Glutamatergic neuron (in vitro differentiated cells): ENCODE data around the gene NUTF2. TPM values are rescaled to one million over a fixed set of nuclear protein-coding genes. Genes with fewer than 3 reads are reported as not detected.

ENCODE experiments used
- DNase-seq: peaks from one replicate; pipeline ENCODE4 v3.0.0; 2022
- H3K27ac Mint-ChIP-seq: one replicate; pipeline ENCODE4 v1.8.0; 2020; ENCODE audit warnings: mild to moderate bottlenecking, mixed read lengths, inconsistent platforms; ENCODE audit not compliant: unreplicated experiment
- H3K27me3 Mint-ChIP-seq: one replicate; pipeline ENCODE4 v1.8.0; 2020; ENCODE audit warnings: mild to moderate bottlenecking, moderate library complexity, mixed read lengths, inconsistent platforms; ENCODE audit not compliant: unreplicated experiment
- H3K36me3 Mint-ChIP-seq: one replicate; pipeline ENCODE4 v1.8.0; 2020; ENCODE audit warnings: mild to moderate bottlenecking, mixed read lengths, inconsistent platforms; ENCODE audit not compliant: unreplicated experiment
- H3K4me1 Mint-ChIP-seq: one replicate; pipeline ENCODE4 v1.8.0; 2020; ENCODE audit warnings: mild to moderate bottlenecking, low read depth, mixed read lengths, inconsistent platforms; ENCODE audit not compliant: unreplicated experiment
- H3K4me3 Mint-ChIP-seq: one replicate; pipeline ENCODE4 v1.8.0; 2020; ENCODE audit warnings: mild to moderate bottlenecking, mixed read lengths, inconsistent platforms; ENCODE audit not compliant: unreplicated experiment
- H3K9me3 Mint-ChIP-seq: one replicate; pipeline ENCODE4 v1.8.0; 2020; ENCODE audit warnings: mild to moderate bottlenecking, moderate library complexity, mixed read lengths, inconsistent platforms; ENCODE audit not compliant: unreplicated experiment
- CTCF ChIP-seq: fragments of 200-600 bp; sonication (generic); IDR thresholded peaks from one replicate; pipeline ENCODE4 v1.5.0; 2021; ENCODE audit not compliant: partially characterized antibody, unreplicated experiment
- total RNA-seq: library from RNA; stranded (reverse); fragmentation: NEBNext Ultra II Directional; extraction: Animal tissue kit (Norgen Biotek cat#: 25700); gene quantifications from one replicate; pipeline ENCODE4 v1.2.1, GENCODE V29; 2021; ENCODE audit not compliant: unreplicated experiment

Gene NUTF2
- total RNA-seq, 1 donor from 2014 or later = 196 TPM

- no peak for TF ChIP-seq CTCF
- Mint-ChIP-seq H3K27ac (peak within 1 kb of the TSS; percentile 96), H3K4me3 (peak within 1 kb of the TSS; percentile 97)
Observed at GRCh38 chr16:67847064-67847861, 530 bp downstream of the NUTF2 start, which contains the start of gene CENPT. TSS of gene CENPT (minus strand) at chr16:67847693. CDS start at chr16:67833859, 13,834 bp downstream.

GRCh38 chr16:67848118-67848517 is 1.4 kb downstream of the NUTF2 start:
- DNase-seq = no peak
- H3K9me3 Mint-ChIP-seq = peaks cover 11% of the 10 kb centered on the region
- H3K4me3 Mint-ChIP-seq = peak overlapping the region; percentile 97
- no peaks in the 10 kb centered on the region for H3K27me3 Mint-ChIP-seq
- H3K36me3 Mint-ChIP-seq = no peaks in the 10 kb centered on the region
- no peak for TF ChIP-seq CTCF
- H3K4me1 Mint-ChIP-seq = peaks cover 31% of the 10 kb centered on the region
- peak overlapping the region; percentile 96 for H3K27ac Mint-ChIP-seq

More at GRCh38 chr16:67847064-67847861, 530 bp downstream of the NUTF2 start, which contains the start of gene CENPT:
- Mint-ChIP-seq H3K9me3 (peaks cover 15% of the 10 kb centered on the region), H3K27me3 (no peaks in the 10 kb centered on the region), H3K36me3 (no peaks in the 10 kb centered on the region), H3K4me1 (peaks cover 32% of the 10 kb centered on the region)
- peak; percentile 38 for DNase-seq

- Mint-ChIP-seq H3K4me3 (no peak overlapping the region), H3K27ac (no peak overlapping the region), H3K36me3 (no peaks in the 10 kb centered on the region), H3K4me1 (peaks cover 14% of the 10 kb centered on the region), H3K9me3 (no peaks in the 10 kb centered on the region), H3K27me3 (peaks cover 4% of the 10 kb centered on the region)
- no peak for TF ChIP-seq CTCF
- DNase-seq = no peak
Observed at GRCh38 chr16:67853670-67854069, 6.9 kb downstream of the NUTF2 start.

- DNase-seq = no peak
- H3K4me1 Mint-ChIP-seq = peaks cover 12% of the 10 kb centered on the region
Observed at GRCh38 chr16:67855789-67856188, 9.1 kb downstream of the NUTF2 start.

More at GRCh38 chr16:67855789-67856188, 9.1 kb downstream of the NUTF2 start:
- Mint-ChIP-seq H3K9me3 (no peaks in the 10 kb centered on the region), H3K4me3 (no peak overlapping the region), H3K27ac (no peak overlapping the region), H3K27me3 (peaks cover 4% of the 10 kb centered on the region), H3K36me3 (no peaks in the 10 kb centered on the region)
- no peak for TF ChIP-seq CTCF
